ENCODE data around the gene BCL7C.

- TF ChIP-seq CTCF (conservative IDR thresholded peaks at IDR 0.05; ENCODE audit: low read depth, low read length) (no peak), EZH2 (IDR thresholded peaks at IDR 0.05; ENCODE audit: borderline replicate concordance, low read depth, low read length, poor library complexity, severe bottlenecking) (no peak)
These were observed 4.2 kb downstream of the BCL7C start for GRCh38 chr16:30889721-30890120.
